Endothelial cell of umbilical vein (primary cell): ENCODE data around the gene EFNB3.

Experiments
- CTCF ChIP-seq, 2 donors: IDR thresholded peaks; 1 replicate in 1 of 2; 2 replicates in 1 of 2; pipeline ENCODE4 v1.5.1; 2011; ENCODE audit warnings: low read length in 2 of 2, mild to moderate bottlenecking in 2 of 2, moderate library complexity in 2 of 2, control low read depth in 1 of 2, inconsistent platforms in 1 of 2, low read depth in 1 of 2; ENCODE audit not compliant: insufficient read depth in 1 of 2; ENCODE audit errors: extremely low read depth in 1 of 2
- EZH2 ChIP-seq: IDR thresholded peaks from 2 replicates; pipeline ENCODE4 v1.6.1; 2012; ENCODE audit warnings: borderline replicate concordance, low read depth, mild to moderate bottlenecking, moderate library complexity, low read length, inconsistent platforms; ENCODE audit not compliant: severe bottlenecking
- MYC ChIP-seq: IDR thresholded peaks from one replicate; pipeline ENCODE4 v1.6.1; 2011; ENCODE audit warnings: mild to moderate bottlenecking, low read depth, low read length
- POLR2A ChIP-seq: IDR thresholded peaks from 2 replicates; pipeline ENCODE4 v1.6.1; 2012; ENCODE audit warnings: low read depth, mild to moderate bottlenecking, control low read depth, low read length
- POLR2AphosphoS5 ChIP-seq: IDR thresholded peaks from 2 replicates; pipeline ENCODE4 v1.6.1; 2012; ENCODE audit warnings: low read depth, mild to moderate bottlenecking, control low read depth, low read length, moderate library complexity; ENCODE audit not compliant: insufficient read depth

- peak; percentile 80 for TF ChIP-seq POLR2AphosphoS5
- no peak for TF ChIP-seq EZH2
- peak; percentile 97 to 99 for TF ChIP-seq CTCF (IDR thresholded peaks at IDR 0.05; ENCODE audit: extremely low read depth in 1 of 2, insufficient read depth in 1 of 2, low read depth in 1 of 2, low read length in 2 of 2)
- TF ChIP-seq MYC = no peak
- peak; percentile 70 for TF ChIP-seq POLR2A
Observed at GRCh38 chr17:7687908-7688807, 16.8 kb upstream of the EFNB3 start, which contains the start of gene WRAP53.
